Stimulated activated naive CD4-positive, alpha-beta T cell (primary cell): ENCODE measurements around the gene MYOM3.

Experiments used
- DNase-seq, 6 experiments: peaks; one replicate each; lab custom pipeline; 2025; lab: John Stamatoyannopoulos, UW

The MYOM3 gene

DNA sequence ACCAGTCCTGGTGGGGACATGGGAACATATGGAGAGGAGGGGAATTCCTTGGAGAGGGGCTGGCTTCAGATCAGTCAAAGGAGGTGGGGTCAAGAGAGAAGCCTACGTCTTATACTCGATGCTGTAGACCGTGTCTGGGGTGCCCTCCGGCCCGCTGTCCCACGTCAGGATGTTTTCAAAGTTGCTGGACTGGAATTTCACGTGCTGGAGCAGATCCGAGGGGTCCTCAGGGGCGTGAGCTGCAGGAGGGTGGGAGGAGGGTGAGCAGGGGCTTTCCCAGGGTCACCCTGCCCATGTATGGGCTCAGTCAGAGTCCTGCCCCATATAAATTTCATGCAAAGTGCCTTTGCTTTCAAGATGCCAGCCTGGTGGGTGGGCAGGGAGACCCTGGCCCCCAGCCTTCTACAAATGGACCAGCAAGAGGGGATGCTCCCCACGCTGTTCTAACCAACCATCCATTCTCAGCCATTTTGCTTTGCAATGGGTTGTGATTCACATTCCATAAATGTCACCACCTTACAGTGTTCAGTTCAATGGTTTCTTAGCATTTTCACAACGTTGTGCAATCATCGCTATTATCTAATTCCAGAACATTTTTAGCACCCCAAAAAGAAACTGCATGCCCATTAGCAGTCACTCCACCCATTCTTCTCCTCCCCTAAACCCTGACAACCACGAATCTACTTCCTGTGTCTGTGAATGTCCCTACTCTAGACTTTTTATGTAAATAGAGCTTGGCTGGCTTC lies 26.7 kb upstream of the MYOM3 start:
- no peak for DNase-seq

DNA sequence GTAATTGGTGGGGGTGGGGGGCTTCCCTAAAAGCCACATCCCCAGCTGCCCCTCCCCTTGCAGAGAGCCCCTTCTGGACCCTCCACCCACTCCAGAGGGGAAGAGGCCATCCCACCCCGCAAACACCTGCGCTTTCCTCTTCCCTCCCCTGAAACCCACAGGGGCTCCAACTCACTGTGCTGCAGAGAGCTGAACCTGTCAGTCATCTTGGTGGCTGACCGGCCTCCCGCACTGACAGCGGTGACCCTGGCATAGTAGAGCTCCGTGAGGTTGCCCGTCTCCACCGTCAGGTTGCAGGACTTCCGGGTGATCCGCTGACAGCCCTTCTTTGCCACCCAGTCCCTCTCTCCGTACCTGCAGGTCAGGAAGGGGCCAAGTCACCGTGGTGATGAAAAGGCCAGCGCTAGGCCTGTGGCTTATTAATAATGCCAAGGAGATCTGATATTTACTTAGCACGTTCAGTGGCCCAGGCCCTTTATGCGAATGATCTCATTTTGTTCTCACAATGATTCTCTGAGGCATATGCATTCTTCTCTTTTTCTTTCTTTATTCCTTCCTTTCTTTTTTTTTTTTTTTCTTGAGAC lies 25.1 kb upstream of the MYOM3 start:
- no peak for DNase-seq

DNA sequence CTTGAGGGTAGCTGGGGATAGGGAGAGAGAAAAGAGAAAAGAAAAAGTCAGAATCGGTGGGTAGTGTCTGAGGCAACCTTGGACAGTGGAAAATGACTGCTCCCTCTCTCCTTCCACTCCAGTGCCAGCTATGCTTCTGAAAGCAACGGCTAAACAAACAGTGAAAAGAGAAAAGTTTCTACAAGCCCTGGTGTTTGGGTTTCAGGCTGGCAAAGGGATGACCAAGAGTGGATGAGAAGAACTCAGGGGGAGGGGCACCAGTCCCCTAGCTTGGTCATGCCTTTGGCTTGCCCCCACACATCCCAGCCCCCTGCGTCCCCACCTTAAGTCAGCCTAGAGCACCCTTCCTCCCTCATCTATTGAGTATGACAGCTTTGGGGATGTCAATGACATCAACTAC lies 22.4 kb upstream of the MYOM3 start:
- no peak for DNase-seq

DNA sequence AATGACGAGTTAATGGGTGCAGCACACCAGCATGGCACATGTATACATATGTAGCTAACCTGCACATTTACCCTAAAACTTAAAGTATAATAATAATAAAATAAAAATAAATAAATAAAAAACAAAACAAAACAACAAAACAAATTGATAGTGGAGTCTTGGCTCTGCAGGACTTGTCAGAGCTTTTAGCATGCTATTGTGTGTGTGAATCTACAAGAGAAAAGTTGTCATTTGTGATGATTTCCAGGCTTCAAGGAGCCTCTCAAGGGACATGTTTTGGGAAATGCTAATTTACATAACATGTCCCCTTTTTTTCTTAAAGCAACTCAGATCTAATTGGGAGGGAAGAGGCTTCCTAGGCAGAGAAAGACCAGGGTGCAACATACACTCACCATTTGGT lies 21.9 kb upstream of the MYOM3 start:
- no peak for DNase-seq

DNA sequence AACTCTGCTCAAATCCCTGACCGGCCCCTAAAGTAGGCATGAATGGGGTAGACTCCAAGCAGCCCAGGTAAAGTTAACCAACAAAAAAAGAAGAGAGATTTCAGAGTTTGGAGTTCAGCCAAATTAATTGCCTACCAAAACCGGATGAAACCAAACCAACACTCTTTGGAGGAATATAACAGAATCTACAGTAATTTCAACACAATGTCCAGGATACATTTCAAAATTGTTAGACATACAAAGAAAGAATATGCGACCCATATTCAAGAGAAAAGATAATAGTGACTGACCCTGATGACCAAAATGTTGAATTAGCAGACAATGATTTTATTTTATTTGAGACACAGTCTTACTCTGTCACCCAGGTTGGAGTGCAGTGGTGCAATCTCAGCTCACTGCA lies 18.4 kb upstream of the MYOM3 start:
- no peak for DNase-seq

DNA sequence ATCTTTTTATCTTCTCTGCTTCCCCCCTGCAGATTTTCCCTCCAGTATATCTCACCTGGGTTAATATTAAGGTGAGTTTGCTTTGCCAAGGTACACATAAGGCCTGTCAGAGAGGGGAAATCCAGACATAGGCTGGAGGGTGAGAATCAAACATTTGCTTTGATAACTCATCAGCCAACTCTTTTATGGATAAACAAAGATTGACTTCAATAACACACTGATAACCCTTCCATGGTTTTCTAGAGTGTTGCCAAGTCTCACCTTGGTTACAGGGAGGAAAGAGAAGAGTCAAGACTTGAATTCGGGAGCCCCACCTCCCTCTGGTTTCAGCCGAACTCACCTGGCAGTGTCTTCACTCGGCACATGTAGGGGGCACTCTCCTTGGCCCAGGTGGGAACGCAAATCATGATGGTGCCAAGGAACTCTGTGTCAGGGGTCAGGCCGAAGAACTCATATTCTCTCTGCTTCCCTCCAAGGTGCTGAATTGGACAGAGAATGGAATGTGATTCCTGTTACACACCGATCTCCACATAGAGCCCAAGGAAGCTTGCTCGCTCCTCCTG lies 15.9 kb upstream of the MYOM3 start:
- DNase-seq, result no peak

DNA sequence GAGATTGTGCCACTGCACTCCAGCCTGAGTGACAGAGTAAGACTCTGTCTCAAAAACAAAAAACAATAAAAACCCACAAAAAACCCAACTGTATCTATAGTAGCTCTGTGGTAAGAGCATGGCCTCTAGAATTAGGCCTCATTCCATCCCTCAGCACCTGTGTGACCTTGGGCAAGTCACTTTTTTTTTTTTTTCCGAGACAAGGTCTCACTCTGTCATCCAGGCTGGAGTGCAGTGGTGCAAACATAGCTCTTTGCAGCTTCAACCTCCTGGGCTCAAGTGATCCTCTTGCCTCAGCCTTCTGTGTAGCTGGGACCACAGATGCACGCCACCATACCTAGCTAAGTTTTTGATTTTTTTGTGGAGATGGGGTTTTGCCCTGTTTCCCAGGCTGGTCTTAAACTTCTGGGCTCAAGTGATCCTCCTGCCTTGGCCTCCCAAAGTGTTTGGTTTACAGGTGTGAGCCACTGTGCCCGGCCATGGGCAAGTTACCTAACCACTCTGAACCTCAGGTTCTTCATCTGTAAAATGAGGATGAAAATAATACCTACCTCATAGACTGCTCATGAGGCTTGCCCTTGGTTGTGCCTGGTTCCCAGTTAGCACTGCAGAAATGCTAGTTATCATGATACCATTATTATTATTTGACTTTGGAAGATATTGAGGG lies 15.3 kb upstream of the MYOM3 start:
- DNase-seq, result no peak

DNA sequence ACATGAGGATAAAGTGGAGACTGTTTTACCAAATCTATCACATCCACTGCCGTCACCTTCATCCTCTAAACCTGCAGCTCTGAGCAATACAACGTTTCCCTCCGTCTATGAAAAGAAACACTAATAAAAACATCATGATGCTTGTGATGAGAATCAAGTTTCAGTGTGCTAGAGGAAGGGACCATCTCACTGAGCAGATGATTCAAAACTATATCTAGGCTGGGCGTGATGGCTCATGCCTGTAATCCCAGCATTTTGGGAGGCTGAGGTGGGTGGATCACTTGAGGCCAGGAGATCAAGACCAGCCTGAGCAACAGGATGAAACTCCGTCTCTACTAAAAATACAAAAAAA lies 14.7 kb upstream of the MYOM3 start:
- no peak for DNase-seq

DNA sequence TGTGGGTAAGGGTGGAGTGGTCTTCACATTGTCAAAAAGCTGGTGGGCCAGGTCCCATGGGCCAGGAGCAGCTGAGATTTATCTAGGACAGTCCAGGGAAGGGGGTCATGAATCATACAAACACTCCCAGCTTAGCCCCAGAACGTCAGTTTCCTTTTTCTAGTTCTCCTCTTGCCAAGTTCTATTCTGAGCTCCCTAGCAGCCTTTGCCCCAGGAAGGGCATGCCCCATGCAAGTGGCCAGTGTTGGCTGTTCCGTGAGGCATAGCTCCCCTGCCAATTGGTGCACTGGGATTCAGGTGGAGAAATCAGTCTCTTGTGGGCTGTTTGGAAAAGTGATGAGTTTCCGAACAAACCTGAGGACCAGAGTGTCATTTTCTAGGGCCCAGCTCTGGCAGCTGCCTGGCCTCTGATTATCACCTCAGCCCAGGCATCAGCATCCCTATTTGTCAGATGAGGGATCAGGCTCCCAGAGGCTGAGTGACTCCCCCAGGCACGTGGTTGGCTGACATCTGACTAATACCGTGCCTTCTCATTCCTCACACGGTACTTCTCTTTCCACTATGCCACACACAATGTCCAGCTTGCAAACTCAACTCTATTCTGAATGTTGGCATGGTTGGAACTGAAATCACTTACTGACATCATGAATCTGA lies 14.2 kb upstream of the MYOM3 start:
- DNase-seq, result no peak

DNA sequence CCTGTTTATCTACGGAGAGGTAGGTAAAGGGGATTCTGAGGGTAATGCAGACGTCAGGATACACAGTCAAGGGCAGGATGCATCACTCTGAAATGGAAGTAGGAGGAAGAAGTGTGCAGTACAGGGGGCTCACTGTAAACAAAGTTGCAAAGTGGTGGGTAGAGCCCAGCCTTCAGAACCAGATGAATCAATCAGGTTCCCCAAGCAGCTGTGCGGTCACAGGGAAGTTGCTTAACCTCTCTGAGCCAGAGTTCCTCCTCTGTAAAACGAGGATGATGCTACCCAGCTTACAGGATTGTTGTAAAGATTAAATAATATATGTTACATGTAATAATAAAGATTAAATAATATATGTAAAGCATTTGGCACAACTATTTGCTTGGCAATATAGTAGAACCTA lies 13.5 kb upstream of the MYOM3 start:
- DNase-seq, result no peak

DNA sequence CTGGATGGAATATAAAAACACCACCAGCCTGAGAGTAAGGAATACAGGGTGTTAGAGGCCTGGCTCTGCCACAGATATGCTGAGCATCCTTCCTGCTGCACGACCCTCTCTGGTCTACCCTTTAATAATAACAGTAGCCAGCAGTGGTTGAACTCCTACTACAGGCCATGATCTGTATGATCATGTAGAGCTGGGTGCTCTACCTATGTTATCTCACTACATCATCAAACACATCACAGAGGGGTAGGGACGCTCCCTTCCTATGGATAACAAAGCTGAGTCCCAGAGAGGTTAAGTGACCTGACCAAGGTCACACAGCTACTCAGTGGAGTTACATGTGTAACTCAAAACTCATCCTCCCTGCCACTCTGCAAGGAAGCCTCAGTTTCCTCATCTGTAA lies 13.0 kb upstream of the MYOM3 start:
- no peak for DNase-seq

DNA sequence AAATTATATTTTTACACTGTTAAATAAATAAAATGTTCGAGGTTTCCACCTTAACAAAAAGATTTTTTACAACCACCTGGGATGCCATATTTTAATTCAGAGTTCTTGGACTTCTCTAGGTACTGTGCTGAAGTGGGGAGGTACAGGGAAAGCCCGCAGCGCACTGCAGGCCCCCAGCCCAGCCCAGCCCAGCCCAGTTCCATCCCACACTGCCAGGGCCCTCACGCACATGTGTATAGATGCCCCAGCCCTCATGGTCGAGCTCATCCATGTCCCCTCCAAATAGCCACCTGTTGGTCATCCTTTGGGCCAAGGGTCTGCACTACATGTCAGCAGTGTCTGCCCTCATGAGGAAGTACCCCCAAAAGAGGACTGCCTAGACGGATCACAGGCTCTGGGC lies 11.7 kb upstream of the MYOM3 start:
- DNase-seq, result no peak

DNA sequence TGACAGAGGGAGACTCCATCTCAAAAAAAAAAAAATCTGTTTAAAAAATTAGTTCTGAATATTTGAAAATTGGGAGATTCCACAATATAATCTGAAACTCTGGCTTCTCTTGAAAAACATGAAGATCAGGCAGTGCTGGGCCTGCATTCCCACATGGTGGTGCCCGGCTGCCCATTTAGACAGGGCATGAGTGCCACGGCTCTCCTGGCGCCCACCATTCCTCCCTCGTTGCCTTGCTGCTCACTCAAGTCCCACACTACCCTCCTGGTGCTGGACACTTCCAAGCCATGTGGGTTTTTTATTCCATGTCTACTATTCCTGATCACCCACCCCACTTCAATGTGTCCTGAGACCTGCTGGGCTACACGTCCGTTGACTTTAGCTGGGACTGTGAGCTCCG lies 10.8 kb upstream of the MYOM3 start:
- DNase-seq, result no peak

DNA sequence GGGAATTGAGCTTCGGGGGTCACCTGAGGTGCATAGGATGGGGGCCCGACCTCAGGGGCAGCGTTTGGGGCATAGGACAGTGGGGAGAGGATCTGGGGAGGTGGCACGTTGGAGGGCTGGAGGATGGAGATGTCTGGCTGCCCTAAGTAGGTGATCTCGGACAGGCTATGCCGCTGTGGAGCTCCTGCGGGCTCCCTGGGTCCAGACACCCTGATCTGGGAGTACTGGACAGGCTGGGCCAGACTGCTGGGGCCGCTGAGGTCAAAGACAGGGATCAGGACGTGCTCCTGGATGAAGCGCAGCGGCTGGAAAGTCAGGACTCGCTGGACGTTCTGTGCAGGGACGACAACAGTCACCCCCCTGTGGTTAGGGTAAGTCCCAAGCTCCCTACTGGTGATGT lies 9.5 kb upstream of the MYOM3 start:
- no peak for DNase-seq

DNA sequence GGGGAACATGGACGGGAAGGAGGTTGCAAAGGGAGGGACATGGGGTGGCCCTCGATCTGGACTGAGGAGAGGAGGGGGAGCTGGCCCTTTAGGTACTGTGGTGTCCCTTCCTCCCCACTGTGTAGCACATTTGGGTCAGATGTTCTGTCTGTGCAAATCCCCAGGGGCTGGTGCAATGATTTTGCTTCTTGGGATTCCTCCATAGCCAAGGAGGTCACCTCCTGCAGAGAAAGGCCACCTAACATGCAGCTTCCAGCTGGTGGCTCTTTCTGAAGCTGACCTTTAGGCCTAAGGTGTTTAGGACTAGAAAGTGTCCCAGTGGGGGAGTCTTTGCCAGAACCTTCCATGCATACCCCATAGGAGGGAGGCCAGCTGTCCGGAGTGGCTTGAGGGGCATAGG lies 9.0 kb upstream of the MYOM3 start:
- DNase-seq, result no peak

DNA sequence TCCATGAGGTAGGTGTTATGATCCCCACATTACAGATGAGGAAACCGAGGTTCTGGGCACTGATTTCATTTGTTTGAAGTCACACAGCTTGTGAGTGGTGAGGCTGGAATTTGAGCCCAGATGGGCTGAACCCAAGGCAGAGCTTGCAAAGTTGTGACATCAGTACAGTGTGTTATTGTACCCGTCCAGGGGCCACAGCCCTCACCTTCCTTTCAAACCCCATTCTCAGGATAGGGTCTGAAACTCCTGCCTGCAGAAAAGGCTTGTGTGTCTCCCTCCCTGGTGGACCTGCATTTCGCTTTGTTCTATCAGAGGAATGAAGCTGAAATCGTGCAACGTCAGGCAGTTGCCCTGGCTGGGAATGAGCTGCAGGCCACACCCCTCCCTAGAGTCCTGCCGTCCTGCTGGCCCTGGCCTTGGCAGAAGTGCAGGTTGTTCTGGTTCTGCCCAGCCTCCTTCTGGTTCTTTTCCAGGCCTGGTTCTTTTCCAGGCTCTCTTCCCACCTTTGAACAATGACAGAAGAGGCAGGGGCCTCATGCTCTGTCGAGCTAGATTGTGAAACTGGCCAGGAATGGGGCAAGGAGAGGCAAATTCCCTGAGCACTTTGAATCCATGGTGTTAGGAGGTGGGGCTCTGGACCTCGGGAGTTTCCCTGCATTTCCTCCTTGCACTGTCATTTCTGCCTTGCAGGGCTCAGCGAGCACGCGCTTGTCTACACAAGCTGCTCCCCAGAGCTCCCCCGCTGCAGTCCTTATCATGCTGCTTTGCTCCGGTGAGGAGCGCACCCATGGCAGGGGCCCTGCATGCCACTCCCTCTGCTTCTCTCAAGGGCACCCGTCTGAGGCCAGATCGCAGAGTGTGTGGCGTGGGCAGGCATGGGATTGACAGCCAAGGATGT lies 8.2 kb upstream of the MYOM3 start:
- DNase-seq, result no peak

DNA sequence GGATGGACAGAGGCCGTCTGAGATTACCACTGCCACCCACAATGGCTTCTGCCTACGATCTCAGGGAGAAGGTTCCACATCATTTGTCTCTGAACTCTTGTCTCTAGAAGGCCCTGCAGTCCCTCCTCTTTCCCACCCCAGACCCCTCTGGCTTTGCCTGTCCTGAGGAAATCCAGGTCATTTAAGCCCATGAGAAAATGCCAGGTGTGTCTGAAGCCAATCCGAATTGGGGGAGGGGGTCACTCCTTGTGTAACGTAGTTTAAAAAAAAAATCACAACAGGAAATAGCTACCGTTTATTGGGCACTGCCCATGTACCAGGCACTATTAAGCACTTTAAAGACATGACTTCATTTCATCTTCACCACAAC lies 7.5 kb upstream of the MYOM3 start:
- no peak for DNase-seq

DNA sequence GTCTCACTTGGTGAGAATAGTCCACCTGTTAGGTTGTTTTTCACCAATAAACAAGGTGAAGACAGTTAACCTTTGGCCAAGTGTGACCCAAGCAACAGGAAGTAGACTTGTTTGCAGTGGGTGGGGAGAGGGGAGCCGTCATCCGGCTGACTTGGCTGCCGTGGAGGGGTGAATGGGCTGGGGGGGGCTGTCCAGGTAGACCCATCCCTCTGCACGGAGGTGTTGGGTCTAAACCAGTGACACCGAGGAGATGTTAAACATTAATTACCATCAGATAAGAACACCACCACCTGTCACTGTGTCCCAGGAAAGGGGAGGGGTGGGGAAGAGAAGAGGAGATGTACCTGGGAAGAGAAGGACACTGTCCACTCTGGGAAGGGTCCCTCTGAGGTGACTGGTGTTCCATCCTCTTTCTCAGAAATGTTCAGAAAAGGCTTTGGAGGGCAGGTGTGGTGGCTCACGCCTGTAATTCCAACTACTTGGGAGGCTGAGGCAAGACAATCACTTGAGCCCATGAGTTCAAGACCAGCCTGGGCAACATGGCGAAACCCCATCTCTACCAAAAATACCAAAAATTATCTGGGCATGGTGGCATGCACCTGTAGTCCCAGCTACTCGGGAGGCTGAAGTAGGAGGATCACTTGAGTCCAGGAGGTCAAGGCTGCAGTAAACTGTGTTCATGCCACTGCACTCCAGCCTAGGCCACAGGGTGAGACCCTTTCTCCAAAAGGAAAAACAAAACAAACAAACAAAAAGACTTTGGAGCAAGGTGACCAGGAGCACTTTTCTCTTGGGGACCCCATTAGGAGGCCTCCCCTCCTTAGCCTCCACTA lies 6.7 kb upstream of the MYOM3 start:
- DNase-seq, result no peak

DNA sequence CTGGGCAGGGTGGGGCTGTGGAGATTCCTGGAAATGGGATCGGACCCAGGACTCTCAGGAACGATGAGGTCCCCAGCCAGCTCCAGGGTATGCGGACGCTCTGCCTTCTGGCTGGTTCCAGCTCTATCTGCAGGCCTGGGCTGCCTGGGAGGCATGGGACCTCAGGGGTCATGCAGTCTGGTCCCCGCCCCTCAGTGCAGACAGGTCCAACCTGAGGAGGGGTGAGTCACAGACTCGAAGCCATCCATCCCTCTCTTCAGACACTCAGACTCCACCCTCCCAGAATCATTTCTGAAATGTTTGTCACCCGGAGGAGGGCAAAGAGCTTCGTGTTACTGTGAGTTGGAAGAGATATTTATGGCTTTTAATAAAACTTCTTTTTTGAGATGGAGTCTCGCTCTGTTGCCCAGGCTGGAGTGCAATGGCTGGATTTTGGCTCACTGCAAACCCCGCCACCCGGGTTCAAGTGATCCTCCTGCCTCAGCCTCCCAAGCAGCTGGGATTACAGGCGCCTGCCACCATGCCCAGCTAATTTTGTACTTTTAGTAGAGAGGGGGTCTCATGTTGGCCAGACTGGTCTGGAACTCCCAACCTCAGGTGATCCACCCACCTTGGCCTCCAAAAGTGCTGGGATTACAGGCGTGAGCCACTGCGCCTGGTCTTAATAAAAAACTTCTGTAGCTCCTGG lies 5.9 kb upstream of the MYOM3 start:
- no peak for DNase-seq

DNA sequence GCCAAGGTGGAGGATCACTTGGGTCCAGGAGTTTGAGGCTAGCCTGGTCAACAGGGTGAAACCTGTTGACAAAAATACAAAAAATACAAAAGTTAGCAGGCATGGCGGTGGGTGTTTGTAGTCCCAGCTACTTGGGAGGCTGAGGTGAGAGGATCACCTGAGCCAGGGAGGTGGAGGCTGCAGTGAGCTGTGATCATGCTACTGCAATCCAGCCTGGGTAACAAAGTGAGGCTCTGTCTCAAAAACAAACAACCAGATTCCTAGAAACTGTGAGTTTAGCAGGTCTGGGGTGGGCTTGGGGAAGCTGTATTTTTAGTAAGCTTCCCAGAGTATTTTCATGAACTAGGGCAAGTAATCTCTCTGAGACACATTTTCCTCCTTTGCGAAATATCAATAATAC lies 5.2 kb upstream of the MYOM3 start:
- DNase-seq, result no peak
